Parathyroid adenoma (tissue), 2 donors: ENCODE data around the gene PAIP2.

Experiments used
- H2AFZ ChIP-seq: fragments of 300-600 bp; sonication (generic); one replicate; pipeline ENCODE4 v1.7.0; 2017; ENCODE audit warnings: antibody characterized with exemption, mild to moderate bottlenecking
- H3K27ac ChIP-seq: fragments of 300-600 bp; sonication (generic); one replicate; pipeline ENCODE4 v1.7.0; 2017
- H3K27me3 ChIP-seq: fragments of 300-600 bp; sonication (generic); one replicate; pipeline ENCODE4 v1.7.0; 2017; ENCODE audit warnings: low read length; ENCODE audit not compliant: control insufficient read depth, insufficient read depth
- H3K36me3 ChIP-seq: fragments of 300-600 bp; sonication (generic); one replicate; pipeline ENCODE4 v1.7.0; 2017; ENCODE audit warnings: low read length; ENCODE audit not compliant: control insufficient read depth, insufficient read depth
- H3K4me1 ChIP-seq: fragments of 300-600 bp; sonication (generic); one replicate; pipeline ENCODE4 v1.7.0; 2017; ENCODE audit warnings: control low read depth
- H3K4me2 ChIP-seq: fragments of 300-600 bp; sonication (generic); one replicate; pipeline ENCODE4 v1.7.0; 2017; ENCODE audit warnings: low read length
- H3K4me3 ChIP-seq: fragments of 300-600 bp; sonication (generic); one replicate; pipeline ENCODE4 v1.7.0; 2017; ENCODE audit warnings: low read depth, low read length
- H3K79me2 ChIP-seq: fragments of 300-600 bp; sonication (generic); one replicate; pipeline ENCODE4 v1.7.0; 2017; ENCODE audit warnings: control low read depth
- H3K9ac ChIP-seq: fragments of 300-600 bp; sonication (generic); one replicate; pipeline ENCODE4 v1.7.0; 2017; ENCODE audit warnings: mild to moderate bottlenecking
- H3K9me3 ChIP-seq: fragments of 300-600 bp; sonication (generic); one replicate; pipeline ENCODE4 v1.7.0; 2017; ENCODE audit warnings: low read length; ENCODE audit not compliant: control insufficient read depth
- CTCF ChIP-seq: fragments of 300-600 bp; sonication (generic); IDR thresholded peaks from one replicate; pipeline ENCODE4 v1.7.0; 2017; ENCODE audit warnings: antibody characterized with exemption, mild to moderate bottlenecking
- donor health status: primary hyperparathyroidism.

Gene PAIP2

GRCh38 chr5:139410121-139410992 lies 68.7 kb downstream of the PAIP2 start:
- no peak overlapping the region for H3K9ac ChIP-seq
- H3K27ac ChIP-seq = no peak overlapping the region
- peaks cover 3% of the 10 kb centered on the region for H3K4me1 ChIP-seq
- H3K27me3 ChIP-seq = no peaks in the 10 kb centered on the region
- no peak overlapping the region for H2AFZ ChIP-seq
- no peak for TF ChIP-seq CTCF
- H3K4me3 ChIP-seq = no peak overlapping the region
- H3K9me3 ChIP-seq = no peaks in the 10 kb centered on the region
- no peaks in the 10 kb centered on the region for H3K79me2 ChIP-seq
- no peaks in the 10 kb centered on the region for H3K36me3 ChIP-seq
- H3K4me2 ChIP-seq = no peak overlapping the region

GRCh38 chr5:139410993-139411828 lies 69.6 kb downstream of the PAIP2 start:
- Histone ChIP-seq H2AFZ (no peak overlapping the region), H3K4me2 (no peak overlapping the region), H3K27me3 (no peaks in the 10 kb centered on the region), H3K9me3 (no peaks in the 10 kb centered on the region), H3K79me2 (no peaks in the 10 kb centered on the region), H3K36me3 (no peaks in the 10 kb centered on the region), H3K4me1 (peaks cover 3% of the 10 kb centered on the region), H3K9ac (no peak overlapping the region), H3K4me3 (no peak overlapping the region), H3K27ac (no peak overlapping the region)
- TF ChIP-seq CTCF = no peak

- Histone ChIP-seq H3K4me3 (no peak overlapping the region), H3K36me3 (no peaks in the 10 kb centered on the region), H3K27ac (no peak overlapping the region), H3K27me3 (no peaks in the 10 kb centered on the region), H2AFZ (no peak overlapping the region), H3K79me2 (no peaks in the 10 kb centered on the region), H3K9ac (no peak overlapping the region), H3K4me1 (peaks cover 3% of the 10 kb centered on the region), H3K4me2 (no peak overlapping the region), H3K9me3 (no peaks in the 10 kb centered on the region)
- no peak for TF ChIP-seq CTCF
These were observed 71.5 kb downstream of the PAIP2 start for GRCh38 chr5:139413153-139413552.

- no peak overlapping the region for H3K27ac ChIP-seq
These were observed 72.3 kb downstream of the PAIP2 start for GRCh38 chr5:139413963-139414362.

More at GRCh38 chr5:139413963-139414362, 72.3 kb downstream of the PAIP2 start:
- Histone ChIP-seq H3K9ac (no peak overlapping the region), H3K36me3 (no peaks in the 10 kb centered on the region), H3K79me2 (no peaks in the 10 kb centered on the region), H3K4me2 (no peak overlapping the region), H3K4me3 (no peak overlapping the region), H2AFZ (no peak overlapping the region), H3K4me1 (peaks cover 3% of the 10 kb centered on the region), H3K27me3 (no peaks in the 10 kb centered on the region), H3K9me3 (no peaks in the 10 kb centered on the region)
- no peak for TF ChIP-seq CTCF
